GM18505 (cell line): ENCODE data around the gene DAB2IP.
"Not testable (repeated sequence)": the region's sequence is repeated elsewhere in the genome, so short reads cannot be mapped to it uniquely, and the experiment has no call there.

Source experiments
- ATAC-seq: cut with Tn5 transposase; IDR thresholded peaks from one replicate; pipeline ENCODE4 v1.9.1; 2021; ENCODE audit not compliant: unreplicated experiment
- POLR2A ChIP-seq: IDR thresholded peaks from 4 replicates; pipeline ENCODE4 v1.6.1; 2011; ENCODE audit warnings: borderline replicate concordance; ENCODE audit not compliant: insufficient read depth, insufficient read length; ENCODE audit errors: extremely low read depth

The DAB2IP gene

DNA sequence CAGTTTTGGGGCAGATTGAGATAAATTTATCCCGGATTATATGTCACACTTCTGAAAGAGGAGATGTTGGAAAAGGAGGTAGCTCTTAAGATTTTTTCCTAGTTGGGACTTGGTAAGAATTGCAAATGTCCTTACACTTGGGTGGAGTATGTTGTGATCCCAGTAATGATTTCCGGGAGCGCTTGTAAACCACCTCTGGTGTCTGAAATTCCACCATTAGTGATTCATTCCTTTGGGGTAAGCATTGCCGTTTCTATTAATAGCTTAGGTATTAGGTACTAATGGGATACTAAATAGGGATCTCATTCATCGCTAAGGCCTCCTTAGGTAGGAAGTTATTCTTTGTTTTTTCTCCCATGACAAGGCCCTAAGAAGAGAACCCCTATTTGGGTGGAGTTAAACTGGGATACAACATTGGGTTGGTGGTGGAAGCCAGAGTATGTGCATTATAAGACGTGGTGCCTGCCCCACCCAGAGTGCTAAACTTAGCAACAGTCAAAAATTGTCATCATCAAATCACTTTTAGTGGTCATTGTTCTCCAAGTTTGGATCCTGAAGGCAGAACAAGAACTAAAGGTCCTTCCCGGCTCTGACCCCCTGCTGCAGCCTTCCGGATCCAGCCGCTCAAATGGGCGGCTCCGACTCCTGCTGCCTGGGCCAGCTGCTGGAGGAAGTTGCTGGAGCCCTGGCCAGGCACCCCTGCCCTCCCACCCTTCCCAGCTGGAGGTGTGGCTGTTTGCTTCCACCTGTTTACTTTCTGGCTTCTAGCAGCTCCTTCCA lies 31.7 kb upstream of the DAB2IP start:
- no peak for ATAC-seq
- no peak for TF ChIP-seq POLR2A

DNA sequence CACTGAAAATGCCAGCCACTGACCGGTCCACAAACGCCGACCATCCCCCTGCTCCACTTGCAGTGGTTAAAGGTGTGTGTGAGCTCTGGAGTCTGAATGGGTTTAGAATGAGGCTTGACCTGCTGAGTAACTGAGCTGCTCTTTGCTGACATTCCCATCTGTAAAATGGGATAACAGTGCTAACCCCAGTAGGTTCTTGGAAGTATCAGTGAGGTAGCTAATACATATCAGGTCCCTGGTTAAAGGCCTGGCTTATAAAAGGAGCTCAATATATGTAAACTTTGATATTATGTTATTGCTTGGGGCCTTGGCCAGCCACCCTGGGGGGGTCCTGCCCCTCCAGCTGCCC lies 31.1 kb upstream of the DAB2IP start:
- ATAC-seq: no peak
- TF ChIP-seq POLR2A: no peak

DNA sequence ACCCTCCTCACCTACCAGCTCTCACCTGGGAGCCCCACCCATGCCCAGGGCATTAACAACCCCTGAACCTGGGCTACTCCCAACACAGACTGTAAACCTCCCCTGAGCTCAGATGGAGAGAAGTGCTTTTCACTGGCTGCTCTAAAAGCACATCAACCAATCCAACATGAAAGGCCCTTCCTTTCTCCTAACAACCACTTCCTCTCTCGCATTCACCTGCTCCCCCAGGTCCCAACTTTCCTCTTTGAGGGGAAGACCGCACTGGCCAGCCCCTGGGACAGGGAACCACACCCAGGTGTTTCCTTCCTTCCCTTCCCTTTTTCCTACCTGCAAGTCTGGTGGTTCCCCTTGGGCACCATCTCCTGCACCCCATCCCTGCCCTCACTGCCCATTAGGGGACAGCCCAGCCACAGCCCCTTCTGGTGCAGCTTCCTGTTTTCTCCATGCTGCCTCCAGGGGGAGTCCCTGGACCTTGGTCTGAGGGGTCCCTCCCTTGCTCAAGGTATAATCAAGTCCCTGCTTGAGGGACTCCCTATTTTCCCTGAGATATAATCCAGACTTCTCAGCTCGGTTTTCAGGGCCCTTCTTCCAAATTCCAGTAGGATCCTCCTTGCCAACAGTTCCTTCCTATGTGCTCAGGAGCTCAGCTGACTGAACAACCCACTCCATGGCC lies 30.5 kb upstream of the DAB2IP start:
- no peak for ATAC-seq
- no peak for TF ChIP-seq POLR2A

GRCh38 chr9:121622387-121623203 lies 28.8 kb upstream of the DAB2IP start:
- ATAC-seq: no peak
- TF ChIP-seq POLR2A: no peak

DNA sequence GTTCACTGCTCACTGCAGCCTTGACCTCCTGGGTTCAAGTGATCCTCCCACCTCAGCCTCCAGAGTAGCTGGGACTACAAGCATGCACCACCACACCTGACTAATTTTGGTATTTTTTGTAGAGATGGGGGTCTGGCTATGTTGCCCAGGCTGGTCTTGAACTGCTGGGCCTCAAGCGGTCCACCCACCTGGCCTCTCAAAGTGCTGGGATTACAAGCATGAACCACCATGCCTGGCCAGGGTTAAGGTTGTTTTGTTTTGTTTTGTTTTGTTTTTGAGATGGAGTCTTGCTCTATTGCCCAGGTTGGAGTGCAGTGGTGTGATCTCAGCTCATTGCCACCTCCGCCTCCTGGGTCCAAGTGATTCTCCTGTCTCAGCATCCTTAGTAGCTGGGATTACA lies 28.0 kb upstream of the DAB2IP start:
- ATAC-seq: not testable (repeated sequence)

GRCh38 chr9:121625590-121625989 lies 25.8 kb upstream of the DAB2IP start:
- ATAC-seq: no peak
- no peak for TF ChIP-seq POLR2A

- TF ChIP-seq POLR2A: no peak
- ATAC-seq: no peak
Measured at GRCh38 chr9:121626012-121626411, 25.4 kb upstream of the DAB2IP start.

GRCh38 chr9:121627427-121627826 lies 24.0 kb upstream of the DAB2IP start:
- no peak for ATAC-seq
- TF ChIP-seq POLR2A: no peak

DNA sequence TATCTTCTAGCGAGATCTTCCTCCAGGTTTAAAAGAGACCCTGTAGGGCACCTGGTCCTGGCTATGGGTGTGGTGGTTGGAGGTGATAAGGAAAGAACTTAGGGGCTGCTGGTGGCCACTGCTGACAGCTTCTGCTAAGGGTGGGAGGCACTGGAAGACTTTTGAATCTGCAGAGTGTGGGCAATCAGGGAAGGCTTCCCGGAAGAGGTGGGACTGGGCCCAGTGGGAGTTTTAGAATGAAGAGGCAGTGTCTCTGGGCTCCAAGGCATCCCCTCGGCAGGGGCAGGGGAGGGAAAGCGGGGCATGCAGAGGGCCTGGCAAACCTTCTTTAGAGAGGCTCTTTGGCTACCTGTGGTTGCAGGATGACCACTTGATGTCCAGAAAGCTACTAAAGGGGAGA lies 23.0 kb upstream of the DAB2IP start:
- TF ChIP-seq POLR2A: no peak
- no peak for ATAC-seq

GRCh38 chr9:121631115-121631514 lies 20.3 kb upstream of the DAB2IP start:
- ATAC-seq: no peak

DNA sequence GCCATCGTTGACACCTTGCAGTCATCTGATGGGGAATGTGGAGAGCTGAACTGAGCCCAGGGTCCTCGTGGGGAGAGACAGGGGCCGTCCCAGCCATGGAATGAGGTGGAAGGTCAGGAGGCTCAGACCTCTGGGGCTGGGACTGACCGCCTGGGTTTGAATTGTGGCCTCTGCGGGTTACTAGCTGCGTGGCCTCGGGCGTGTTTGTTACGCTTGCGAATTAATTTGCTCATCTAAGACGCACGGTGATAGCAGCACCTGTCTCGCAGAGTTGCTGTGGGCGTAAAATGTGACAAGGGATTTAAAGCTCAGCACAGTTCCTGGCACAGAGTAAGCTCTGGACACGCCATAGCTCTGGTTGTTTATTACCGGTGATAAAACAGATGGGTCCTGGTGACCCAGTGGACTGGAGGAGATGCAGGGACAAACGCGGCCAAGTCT lies 19.4 kb upstream of the DAB2IP start:
- no peak for ATAC-seq
- no peak for TF ChIP-seq POLR2A

More at GRCh38 chr9:121631115-121631514, 20.3 kb upstream of the DAB2IP start:
- no peak for TF ChIP-seq POLR2A

GRCh38 chr9:121633119-121633714 lies 18.2 kb upstream of the DAB2IP start:
- TF ChIP-seq POLR2A: no peak
- no peak for ATAC-seq

GRCh38 chr9:121633736-121634135 lies 17.7 kb upstream of the DAB2IP start:
- no peak for TF ChIP-seq POLR2A

More at GRCh38 chr9:121633736-121634135, 17.7 kb upstream of the DAB2IP start:
- ATAC-seq: no peak
